ENCODE data around the gene APBA2. TPM values are rescaled to one million over a fixed set of nuclear protein-coding genes. Genes with fewer than 3 reads are reported as not detected.

Gene APBA2
- total RNA-seq, 4 donors from 2014 or later: 1.6 to 8.2 (median 2.5) TPM

GRCh38 chr15:28959326-28959725 lies 73.6 kb downstream of the APBA2 start:
- Histone ChIP-seq H3K36me3 (no peaks in the 10 kb centered on the region), H3K4me3 (no peak overlapping the region), H3K27me3 (no peaks in the 10 kb centered on the region), H3K27ac (no peak overlapping the region), H3K9me3 (no peaks in the 10 kb centered on the region), H3K4me1 (no peaks in the 10 kb centered on the region)
- DNase-seq: no peak
- TF ChIP-seq EP300 (IDR thresholded peaks at IDR 0.05; ENCODE audit: low read depth): no peak
- in situ Hi-C loops (cut with MboI; ENCODE audit: low pct_ligation_motif_present in 1 of 4, low pct_unique_long_range_greater_than_20kb in 1 of 4, low sequenced_read_pairs in 3 of 4): no loop called here
- intact Hi-C loops (cut with DNase I; ENCODE audit: low total_unique reads): no loop called here
- 83% methylated on average over 7 of the region's 7 CpGs; no CpG with 5 or more reads in 1 of the 2 donors for WGBS, 2 donors (ENCODE audit: low coverage in 1 of 2)

- TF ChIP-seq EP300 (IDR thresholded peaks at IDR 0.05; ENCODE audit: low read depth) (no peak), POLR2A (IDR thresholded peaks at IDR 0.05) (no peak), CTCF (IDR thresholded peaks at IDR 0.05) (no peak), POLR2AphosphoS5 (IDR thresholded peaks at IDR 0.05) (no peak)
- intact Hi-C loops (cut with DNase I; ENCODE audit: low total_unique reads): no loop called here
- Histone ChIP-seq H3K4me1 (no peaks in the 10 kb centered on the region), H3K27ac (no peak overlapping the region), H3K9me3 (no peaks in the 10 kb centered on the region), H3K27me3 (no peaks in the 10 kb centered on the region), H3K4me3 (no peak overlapping the region), H3K36me3 (no peaks in the 10 kb centered on the region)
- 50 to 65% methylated on average over 1 to 9 of the region's 9 CpGs for WGBS, 2 donors (ENCODE audit: low coverage in 1 of 2)
- in situ Hi-C loops (cut with MboI; ENCODE audit: low pct_ligation_motif_present in 1 of 4, low pct_unique_long_range_greater_than_20kb in 1 of 4, low sequenced_read_pairs in 3 of 4): no loop called here
- DNase-seq: no peak
Measured at GRCh38 chr15:28960979-28961378, 75.2 kb downstream of the APBA2 start.

GRCh38 chr15:28961391-28961790 lies 75.6 kb downstream of the APBA2 start:
- Histone ChIP-seq H3K36me3 (no peaks in the 10 kb centered on the region), H3K9me3 (no peaks in the 10 kb centered on the region), H3K27ac (no peak overlapping the region), H3K4me1 (no peaks in the 10 kb centered on the region), H3K4me3 (no peak overlapping the region), H3K27me3 (no peaks in the 10 kb centered on the region)
- DNase-seq: no peak
- intact Hi-C loops (cut with DNase I; ENCODE audit: low total_unique reads) (no loop called here), in situ Hi-C loops (cut with MboI; ENCODE audit: low pct_ligation_motif_present in 1 of 4, low pct_unique_long_range_greater_than_20kb in 1 of 4, low sequenced_read_pairs in 3 of 4) (no loop called here)
- TF ChIP-seq CTCF (IDR thresholded peaks at IDR 0.05) (no peak), POLR2AphosphoS5 (IDR thresholded peaks at IDR 0.05) (no peak), POLR2A (IDR thresholded peaks at IDR 0.05) (no peak), EP300 (IDR thresholded peaks at IDR 0.05; ENCODE audit: low read depth) (no peak)
- 88 to 91% methylated on average over 7 to 12 of the region's 12 CpGs for WGBS, 2 donors (ENCODE audit: low coverage in 1 of 2)

- in situ Hi-C loops (cut with MboI; ENCODE audit: low pct_ligation_motif_present in 1 of 4, low pct_unique_long_range_greater_than_20kb in 1 of 4, low sequenced_read_pairs in 3 of 4): no loop called here
- Histone ChIP-seq H3K36me3 (no peaks in the 10 kb centered on the region), H3K27ac (no peak overlapping the region), H3K9me3 (no peaks in the 10 kb centered on the region), H3K4me1 (no peaks in the 10 kb centered on the region), H3K4me3 (no peak overlapping the region), H3K27me3 (no peaks in the 10 kb centered on the region)
- intact Hi-C loops (cut with DNase I; ENCODE audit: low total_unique reads): no loop called here
- DNase-seq: no peak
- WGBS, 2 donors (ENCODE audit: low coverage in 1 of 2): 72 to 81% methylated on average over 6 to 8 of the region's 8 CpGs
- TF ChIP-seq CTCF (IDR thresholded peaks at IDR 0.05): no peak
- no peak for TF ChIP-seq POLR2A (IDR thresholded peaks at IDR 0.05)
- no peak for TF ChIP-seq POLR2AphosphoS5 (IDR thresholded peaks at IDR 0.05)
- no peak for TF ChIP-seq EP300 (IDR thresholded peaks at IDR 0.05; ENCODE audit: low read depth)
Measured at GRCh38 chr15:28962851-28963710, 77.3 kb downstream of the APBA2 start.

All from transverse colon (tissue), 4 donors.